NCI-H82 (cell line): Measurements from ENCODE around the gene AOX1.
"Not testable (repeated sequence)": the region's sequence is repeated elsewhere in the genome, so short reads cannot be mapped to it uniquely, and the experiment has no call there.

Source experiments
- DNase-seq: peaks from one replicate; lab custom pipeline; 2025; lab: John Stamatoyannopoulos, UW

The AOX1 gene

DNA sequence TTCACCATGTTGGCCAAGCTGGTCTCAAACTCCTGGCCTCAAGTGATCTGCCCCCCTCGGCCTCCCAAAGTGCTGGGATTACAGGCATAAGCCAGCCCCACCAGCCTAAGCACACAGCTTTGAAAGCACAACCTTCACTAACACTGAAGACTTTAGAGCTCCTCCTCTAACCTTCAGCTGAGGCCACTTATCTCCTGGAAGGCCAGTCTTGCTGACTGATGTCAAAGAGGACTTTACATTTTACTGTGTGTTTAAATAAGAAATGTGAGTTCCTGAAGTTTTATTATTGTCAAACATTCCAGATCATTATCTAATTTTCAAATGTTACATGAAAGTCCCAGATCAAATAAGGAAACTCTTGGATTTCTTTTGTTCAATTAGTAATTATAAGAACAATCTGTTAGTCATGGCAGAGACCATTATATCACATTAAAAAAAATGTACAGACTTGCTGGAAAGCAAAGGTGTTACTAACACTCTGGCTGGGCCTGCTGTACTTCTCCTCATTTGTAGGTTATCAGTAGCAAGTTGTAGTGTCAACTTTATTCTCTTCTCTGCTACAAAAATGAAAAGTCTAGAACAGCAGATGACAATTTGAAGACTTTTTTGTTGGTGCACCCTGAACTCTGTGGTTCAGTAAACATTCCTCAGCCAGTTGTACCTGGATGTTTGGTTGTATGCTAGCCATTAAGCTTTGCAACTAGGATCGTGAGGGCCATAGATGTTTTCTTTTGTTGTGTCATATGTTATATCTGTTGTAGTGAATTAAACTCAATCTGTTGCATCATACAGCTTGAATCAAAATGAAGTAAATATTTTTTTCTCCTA lies 80.0 kb downstream of the AOX1 start:
- DNase-seq = no peak

DNA sequence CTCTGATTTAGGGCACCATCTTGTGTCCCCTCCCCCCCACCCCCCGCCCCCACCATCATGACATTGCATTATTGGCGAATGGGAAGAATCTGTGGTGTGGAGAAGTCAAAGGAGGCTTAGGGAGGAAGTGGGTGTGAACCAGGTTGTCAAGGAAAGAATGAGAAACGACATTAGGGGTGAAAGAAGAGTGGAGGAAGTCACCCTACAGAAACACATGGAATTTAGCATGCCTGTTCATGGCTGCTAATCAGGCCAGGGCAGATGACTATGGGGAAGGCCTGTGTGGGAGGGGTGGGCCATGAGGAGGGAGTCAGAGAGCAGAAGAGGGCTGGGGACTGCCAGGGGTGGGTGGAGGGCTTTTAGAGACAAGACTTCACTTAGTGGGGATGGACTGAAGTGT lies 81.6 kb downstream of the AOX1 start:
- DNase-seq = no peak

DNA sequence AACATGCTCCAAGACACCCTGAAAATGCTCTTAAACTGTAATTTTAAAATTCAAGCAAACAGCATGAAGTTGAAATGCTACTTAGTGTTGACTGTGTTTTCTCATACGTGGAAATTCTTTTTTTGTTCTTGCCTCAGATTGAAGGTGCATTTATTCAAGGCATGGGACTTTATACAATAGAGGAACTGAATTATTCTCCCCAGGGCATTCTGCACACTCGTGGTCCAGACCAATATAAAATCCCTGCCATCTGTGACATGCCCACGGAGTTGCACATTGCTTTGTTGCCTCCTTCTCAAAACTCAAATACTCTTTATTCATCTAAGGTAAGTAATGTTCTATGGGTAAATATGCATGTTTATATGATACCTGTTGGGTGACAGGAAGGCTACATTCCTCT lies 82.7 kb downstream of the AOX1 start:
- no peak for DNase-seq

DNA sequence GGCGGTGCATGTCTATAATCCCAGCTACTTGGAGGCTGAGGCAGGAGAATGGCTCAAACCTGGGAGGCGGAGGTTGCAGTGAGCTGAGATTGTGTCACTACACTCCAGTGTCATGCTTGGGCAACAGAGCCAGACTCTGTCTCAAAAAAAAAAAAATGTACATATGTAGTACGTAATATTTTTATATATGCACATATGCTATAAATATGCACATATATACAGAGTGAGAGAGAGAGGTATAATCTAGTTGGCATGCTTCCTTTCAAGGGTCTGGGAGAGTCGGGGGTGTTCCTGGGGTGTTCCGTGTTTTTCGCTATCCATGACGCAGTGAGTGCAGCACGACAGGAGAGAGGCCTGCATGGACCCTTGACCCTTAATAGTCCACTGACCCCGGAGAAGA lies 83.5 kb downstream of the AOX1 start:
- no peak for DNase-seq

DNA sequence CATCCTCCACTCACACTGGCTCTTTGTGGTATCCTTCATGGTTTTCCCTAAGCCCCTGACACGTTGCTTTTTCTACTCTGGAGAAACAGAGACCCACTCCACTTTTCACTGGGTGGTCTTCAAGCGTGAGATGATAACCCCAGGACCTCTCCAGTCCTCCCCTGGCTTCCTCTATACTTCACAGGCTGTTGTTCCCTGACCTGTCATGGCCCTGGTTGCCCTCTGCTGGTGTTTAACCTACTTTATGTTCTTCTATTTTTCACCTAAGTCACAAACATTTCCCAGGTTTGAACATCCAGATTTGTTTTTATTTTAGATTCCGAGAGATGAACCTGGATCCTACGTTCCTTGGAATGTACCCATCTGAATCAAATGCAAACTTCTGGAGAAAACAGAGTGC lies 84.5 kb downstream of the AOX1 start:
- no peak for DNase-seq

DNA sequence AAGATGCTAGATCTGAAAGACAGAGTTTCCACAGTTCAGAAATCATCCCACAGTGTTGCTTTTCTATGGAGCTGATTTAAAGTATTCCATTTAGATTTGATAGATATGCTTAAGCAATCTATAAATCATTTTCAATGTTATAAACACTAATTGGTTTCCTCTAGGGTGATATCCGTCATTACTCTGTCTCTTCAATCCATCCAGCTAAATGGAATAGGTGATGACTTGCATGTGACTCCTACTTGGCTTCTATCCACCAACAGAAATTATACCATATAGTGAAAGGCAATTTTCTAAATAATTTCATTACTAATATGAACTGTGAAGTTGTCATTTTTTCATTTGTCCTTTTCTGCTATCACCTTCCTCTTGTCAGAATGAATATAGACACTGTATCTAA lies 84.9 kb downstream of the AOX1 start:
- DNase-seq = no peak

DNA sequence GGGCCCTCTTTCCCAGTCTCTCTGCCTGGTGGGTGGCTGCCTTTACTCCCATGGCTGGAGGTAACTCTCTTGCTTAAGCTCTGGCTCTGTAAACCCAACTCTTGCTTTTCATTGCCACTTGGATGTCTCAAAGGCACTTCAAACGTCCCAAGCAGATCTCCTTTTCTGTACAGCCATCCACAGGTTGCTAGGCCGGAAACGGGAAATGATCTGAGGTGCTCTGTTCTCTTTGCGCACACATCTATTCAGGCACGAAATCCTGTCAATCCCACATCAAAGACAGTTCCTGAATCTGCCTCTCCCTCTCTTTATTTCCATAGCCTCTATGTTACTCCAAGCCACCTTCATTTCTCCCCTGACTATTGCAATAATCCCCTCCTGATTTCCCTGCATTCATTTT lies 87.4 kb downstream of the AOX1 start:
- no peak for DNase-seq

DNA sequence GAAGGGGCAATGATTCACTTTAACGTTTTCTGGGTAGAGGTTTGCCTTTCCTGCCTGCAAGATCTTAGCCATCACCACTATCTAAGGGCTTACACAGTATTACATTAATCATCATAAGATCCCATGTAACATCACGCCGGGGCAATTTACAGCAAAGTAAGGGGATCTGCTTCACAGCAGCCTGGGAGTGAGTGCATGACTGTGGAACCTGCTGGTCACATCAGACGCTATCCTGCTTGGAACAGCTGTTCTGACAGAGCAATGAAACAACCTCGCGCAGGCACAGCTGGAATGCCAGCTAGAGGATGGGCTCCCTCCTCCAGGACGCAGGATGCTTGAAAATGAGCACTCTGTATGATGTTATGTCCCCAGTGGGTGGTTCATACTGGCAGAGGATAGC lies 89.0 kb downstream of the AOX1 start:
- DNase-seq = no peak

DNA sequence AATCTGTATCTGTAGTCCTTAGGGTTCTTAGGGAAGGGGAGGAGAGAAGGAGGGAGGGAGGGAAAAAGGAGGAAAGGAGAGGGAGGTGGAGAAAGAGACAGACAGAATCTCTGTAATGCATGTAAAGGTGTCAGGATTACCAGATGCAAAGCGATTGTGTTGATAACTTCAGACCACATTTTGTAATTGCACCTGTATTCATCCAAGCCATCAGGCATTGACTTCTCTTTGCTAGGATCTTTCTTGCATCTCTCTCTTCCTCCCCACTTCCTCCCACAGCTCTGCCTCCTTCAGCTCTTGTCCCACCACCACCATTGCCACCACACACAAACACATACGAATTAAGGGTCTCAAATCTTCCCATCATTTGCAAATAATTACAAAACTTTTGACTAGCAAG lies 91.4 kb downstream of the AOX1 start:
- DNase-seq = no peak

DNA sequence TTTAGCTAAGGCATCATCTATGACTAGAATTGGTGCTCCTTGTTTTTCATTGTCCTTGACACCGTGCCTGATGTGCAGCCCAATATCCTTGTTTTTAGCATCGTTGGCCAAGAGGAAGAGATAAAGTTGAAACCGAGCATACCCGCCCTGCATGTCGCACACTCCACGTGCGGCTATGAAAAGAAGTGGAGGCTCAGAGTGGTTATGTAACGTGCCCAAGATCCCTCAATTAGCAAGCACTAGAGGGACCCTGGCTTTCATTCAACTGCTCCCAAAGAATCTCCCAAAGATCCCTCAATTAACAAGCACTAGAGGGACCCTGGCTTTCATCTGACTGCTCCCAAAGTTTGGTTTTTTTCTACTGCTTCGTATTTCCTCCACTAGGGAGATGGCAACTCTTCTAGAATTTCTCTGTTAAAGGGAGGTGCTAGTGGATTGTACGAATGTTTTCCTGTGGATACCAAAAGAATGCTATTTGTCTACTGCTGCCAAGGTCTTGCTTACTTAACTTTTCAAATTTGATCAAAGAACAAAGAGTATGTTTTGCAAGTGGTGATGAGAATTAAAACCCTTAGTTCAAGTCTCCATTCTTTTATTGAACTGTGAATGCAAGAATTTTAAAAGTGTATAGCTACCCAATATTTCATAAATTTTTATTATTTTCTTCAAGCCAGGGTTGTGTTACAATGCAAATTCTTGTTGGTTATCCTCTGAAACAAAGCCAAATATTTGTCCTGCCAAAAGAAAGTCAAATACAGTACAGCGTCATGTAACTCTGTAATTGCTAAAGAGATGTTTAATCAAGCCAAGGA lies 92.1 kb downstream of the AOX1 start:
- DNase-seq = no peak

DNA sequence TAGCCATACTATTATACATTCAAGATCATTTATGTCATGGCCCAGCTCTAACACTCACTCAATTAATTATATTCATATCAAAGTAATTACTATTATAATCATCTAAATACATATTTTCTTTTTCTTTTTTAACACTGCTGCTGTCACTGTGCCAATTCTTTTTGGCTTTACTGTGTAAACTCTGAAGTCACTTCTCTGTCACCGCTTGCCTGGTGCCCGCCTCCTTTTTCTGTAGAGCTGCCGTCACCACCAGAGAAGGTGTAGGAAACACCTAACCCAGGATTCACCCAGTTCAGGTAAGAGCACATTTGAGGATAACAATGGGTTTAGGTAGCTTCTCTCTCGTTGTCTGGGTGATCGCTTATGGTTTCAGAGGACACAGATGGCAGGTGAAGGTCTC lies 93.3 kb downstream of the AOX1 start:
- DNase-seq = no peak

DNA sequence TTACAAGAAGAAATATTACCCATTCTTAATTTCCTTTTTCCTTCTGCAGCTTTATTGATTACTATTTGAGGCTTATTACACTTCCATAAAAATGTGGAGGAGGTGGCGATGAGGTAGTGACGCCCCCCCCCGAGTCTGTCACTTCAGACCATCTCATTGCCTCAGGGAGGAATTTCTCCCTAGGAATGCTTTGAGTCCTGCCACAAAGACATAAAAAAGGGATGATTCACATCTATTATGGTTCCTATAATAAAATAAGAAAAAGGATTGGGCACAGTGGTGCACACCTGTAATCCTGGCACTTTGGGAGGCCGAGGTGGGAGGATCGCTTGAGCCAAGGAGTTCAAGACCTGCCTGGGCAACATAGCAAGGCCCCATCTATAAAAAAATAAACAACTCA lies 93.7 kb downstream of the AOX1 start:
- DNase-seq = no peak

DNA sequence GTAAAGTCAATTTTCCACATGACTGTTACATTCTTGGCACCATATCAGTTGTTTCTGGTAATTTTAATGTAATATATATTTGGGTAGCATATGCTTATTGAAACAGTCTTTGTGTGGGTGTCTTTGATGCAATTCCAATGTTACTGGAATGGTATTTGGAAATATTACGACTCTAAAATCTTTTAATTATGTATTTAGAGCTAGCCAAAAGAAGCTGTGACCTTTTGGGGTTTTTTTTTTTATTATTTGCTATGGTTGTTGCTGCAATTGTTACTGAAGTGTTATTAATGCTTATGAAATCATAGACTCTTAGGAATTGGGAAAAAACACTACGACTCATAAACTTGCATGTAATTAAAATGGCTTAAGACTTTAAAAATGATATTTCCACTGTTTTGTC lies 95.9 kb downstream of the AOX1 start:
- no peak for DNase-seq

DNA sequence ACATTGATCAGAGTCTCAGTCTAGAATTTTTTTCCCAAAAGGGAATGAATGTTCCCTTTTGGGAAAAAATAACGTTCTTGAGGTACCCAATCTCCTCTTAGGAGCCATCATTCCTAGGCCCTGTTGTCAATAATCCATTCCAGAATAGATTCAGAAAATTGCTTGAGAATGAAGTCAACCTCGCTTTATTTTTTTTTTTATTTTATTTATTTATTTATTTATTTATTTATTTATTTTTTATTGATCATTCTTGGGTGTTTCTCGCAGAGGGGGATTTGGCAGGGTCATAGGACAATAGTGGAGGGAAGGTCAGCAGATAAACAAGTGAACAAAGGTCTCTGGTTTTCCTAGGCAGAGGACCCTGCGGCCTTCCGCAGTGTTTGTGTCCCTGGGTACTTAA lies 96.6 kb downstream of the AOX1 start:
- not testable (repeated sequence) for DNase-seq

DNA sequence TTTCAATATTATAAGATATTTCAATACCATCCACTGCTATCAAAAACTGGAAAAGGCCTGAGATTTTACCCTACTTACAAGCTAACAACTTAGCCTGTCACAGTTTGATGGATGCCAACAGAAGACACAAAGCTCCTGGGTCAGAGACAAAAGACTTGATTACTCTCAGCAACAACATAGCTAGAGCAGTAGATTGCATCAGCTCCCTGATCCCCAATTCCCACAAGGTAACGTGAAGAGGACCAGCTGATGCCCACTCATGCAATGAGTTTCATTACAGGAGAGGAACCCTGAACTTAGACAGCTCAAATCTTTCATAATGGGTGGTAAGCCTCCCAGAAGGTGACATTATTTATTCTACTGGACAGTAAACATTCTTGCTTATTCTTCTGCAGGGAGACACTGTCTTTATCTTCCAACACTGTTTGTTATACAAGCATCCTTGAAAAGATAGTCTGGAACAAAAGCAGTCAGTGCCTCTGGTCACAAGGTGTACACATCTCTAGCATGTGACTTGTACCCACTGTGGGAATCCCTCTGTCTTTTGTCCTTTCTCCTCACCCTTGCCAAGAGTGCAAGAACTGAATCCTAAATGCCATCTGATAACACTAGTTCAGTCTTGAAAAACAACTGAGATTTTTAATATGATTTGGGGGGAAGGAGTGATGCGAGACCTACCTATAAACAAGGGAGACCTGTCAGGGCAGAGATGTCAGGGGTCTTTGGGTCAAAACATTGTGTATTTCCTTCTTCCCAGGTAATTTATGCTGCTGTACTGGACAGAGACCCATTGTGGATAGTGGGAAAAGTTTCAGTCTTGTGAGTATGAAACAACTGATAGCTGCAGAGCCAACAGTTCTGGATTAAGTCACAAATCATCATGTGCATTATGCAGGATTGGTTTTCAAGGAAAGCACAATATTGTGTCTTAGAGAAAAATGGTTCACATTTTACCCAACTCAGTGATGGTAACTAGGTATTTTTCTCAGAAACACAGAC lies 102.4 kb downstream of the AOX1 start:
- peak; percentile 76 for DNase-seq

DNA sequence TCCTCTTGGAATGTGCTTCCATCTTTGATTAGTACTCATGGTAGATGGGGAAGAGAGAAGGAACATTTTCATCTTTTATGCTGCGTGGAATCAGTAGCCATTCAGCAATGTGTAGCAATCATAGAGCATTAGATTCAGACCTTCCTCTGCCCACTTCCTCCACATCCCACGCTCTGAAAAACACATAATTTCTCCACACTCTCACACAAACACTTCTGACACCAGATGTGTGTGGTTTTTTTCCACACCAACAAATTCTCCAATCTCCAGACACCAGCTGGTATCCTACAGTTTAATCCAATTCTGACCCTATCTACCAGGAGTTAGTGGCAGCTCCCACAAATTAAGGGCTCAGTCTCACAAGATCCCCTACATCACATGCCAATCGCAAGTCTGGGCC lies 103.3 kb downstream of the AOX1 start:
- peak; percentile 95 for DNase-seq

DNA sequence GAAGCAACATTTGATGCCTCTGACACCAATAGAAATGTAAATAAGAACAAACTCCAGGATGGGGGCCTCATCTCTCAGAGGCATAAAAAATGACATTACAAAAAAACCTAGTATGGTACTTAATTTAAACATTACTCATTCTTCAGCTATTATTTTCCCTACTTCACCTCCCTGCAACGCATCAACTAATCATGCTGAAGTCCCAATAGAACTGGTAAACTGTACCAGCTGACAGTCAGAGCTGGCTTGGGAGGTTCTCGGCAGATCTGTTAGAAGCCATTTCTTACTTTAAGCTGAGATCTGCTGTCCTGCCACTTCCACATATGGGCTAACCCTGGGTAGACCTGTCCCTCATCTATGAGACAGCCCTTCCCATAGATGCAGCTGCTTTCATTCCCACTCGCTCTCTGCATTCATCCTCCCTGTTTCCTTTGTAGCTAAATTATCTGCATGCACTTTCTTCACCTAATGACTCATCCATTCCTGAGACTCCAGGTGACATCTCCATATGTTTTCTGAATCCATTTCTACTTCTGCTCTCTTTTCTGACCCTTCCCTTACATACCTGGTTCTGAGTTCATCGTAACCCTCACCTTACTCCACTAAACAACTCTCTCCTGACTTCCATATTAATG lies 108.1 kb downstream of the AOX1 start:
- DNase-seq = no peak

DNA sequence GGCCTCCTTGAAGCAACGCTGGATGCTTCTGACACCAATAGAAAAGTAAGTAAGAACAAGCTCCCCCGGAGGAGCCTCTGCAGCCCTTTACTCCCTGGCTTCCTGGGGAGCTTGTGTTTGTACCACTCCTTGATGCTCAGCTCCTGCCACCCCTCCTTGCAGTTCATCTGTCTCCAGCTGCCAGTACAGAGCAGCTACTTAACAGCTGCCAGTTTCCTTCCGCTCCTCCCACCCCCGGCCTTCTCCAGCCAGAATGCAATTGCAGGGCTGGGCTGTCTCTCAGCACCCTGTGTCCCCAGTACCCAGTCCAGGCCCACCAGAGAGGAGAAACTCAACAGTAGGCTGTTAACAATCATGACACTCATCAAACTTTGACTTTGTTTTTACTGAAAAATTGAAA lies 109.4 kb downstream of the AOX1 start:
- peak; percentile 71 for DNase-seq

DNA sequence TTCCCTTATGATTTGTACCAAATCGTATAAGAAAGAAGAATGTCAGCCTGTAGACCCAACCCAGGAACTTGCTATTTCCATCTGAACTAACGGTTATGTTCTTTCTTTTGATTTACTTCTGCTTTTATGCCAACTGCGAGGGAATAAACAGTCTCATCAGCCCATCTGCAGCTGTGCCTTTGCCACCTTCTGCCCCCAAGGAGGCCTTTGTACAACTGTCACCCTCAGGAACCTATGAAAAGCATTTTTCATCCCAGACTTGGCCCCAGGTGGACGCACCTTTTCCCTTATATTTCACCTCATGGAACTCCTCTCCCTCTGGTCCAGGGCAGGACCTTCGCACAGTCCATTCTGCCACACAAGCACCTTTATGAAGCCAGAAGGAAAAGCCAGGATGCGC lies 109.8 kb downstream of the AOX1 start:
- no peak for DNase-seq

DNA sequence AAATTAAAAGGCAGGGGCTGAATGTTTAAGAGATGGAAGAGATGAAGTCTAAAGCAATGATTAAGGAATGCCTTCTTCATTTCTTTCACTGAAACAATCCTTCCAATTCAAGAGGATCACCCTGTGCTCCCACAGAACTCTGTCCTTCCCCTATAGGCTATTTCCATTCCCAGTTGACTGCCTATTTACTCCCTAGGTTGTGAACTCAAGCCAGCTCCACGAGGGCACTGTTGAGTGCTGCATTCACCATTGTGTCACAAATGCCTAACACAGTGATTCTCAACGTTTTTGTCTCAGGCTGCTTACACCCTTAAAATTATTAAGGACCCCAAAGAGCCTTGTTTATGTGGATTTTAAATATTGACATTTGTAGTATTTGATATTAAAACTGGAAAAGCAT lies 112.4 kb downstream of the AOX1 start:
- DNase-seq = peak; percentile 11

DNA sequence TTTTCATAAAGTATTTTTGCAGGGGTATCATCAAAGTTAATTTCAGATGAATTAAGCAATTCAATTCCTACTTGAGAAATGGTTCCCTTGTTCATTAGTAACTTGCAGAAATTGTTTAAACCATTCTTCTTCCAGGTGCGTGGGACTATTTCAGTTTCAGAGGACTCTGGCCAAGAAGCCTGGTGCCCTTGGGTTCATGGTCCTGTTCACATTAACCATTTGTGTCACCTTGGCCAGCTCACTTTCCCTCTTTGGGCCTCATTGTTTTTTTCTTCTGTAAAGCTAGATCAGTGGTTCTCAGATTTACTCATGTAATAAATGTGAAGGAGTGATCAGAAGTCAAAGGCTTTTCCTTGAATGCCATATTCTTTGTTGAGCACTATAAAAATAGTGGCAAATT lies 113.5 kb downstream of the AOX1 start:
- DNase-seq = no peak

DNA sequence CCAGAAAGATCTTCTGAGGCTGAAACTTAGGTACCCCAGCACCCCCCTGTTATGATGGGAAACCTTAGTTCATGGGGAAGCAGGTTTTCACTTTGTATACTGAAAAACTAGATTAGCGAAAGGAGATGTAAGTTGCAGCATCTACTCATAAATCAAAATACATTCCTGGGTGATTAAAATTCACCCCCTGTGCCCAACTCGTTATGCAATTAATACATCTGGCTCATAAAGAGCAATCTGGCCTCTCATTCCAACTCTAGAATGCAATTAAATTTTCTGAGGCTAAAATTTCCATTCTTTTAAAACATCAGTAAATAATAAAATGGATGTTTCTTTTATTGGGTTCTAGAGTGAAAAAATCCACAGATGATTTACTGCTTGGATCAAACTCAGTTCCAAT lies 115.0 kb downstream of the AOX1 start:
- DNase-seq = no peak
